Dendritic cell treated with granulocyte-macrophage colony-stimulating factor and Interleukin-4, amounts not matched to agents 40 ng/mL and 50 ng/mL, for 4 days (primary cell): ENCODE measurements around the gene SNRPB2.

Experiments
- H3K27ac Mint-ChIP-seq: one replicate; pipeline ENCODE4 v1.8.0; 2022; ENCODE audit warnings: mild to moderate bottlenecking, mixed read lengths
- H3K27me3 Mint-ChIP-seq: one replicate; pipeline ENCODE4 v1.8.0; 2022; ENCODE audit warnings: mild to moderate bottlenecking, mixed read lengths
- H3K36me3 Mint-ChIP-seq: one replicate; pipeline ENCODE4 v1.8.0; 2022; ENCODE audit warnings: low read depth, mixed read lengths
- H3K4me1 Mint-ChIP-seq: one replicate; pipeline ENCODE4 v1.8.0; 2022; ENCODE audit warnings: low read depth, mixed read lengths
- H3K4me3 Mint-ChIP-seq: one replicate; pipeline ENCODE4 v1.8.0; 2022; ENCODE audit warnings: mild to moderate bottlenecking, moderate library complexity, mixed read lengths
- H3K9me3 Mint-ChIP-seq: one replicate; pipeline ENCODE4 v1.8.0; 2022; ENCODE audit warnings: mixed read lengths
- intact Hi-C: fragments of 100-400 bp; cut with micrococcal nuclease; formaldehyde crosslinking; loops from one replicate; pipeline ENCODE4 v1.15.0; 2022

Gene SNRPB2

GRCh38 chr20:16785226-16785625 is 55.4 kb downstream of the SNRPB2 start:
- no peak overlapping the region for H3K4me3 Mint-ChIP-seq
- no peak overlapping the region for H3K27ac Mint-ChIP-seq
- H3K27me3 Mint-ChIP-seq: peaks cover 6% of the 10 kb centered on the region
- H3K4me1 Mint-ChIP-seq: no peaks in the 10 kb centered on the region
- H3K36me3 Mint-ChIP-seq: no peaks in the 10 kb centered on the region
- intact Hi-C loops: no loop called here
- H3K9me3 Mint-ChIP-seq: no peaks in the 10 kb centered on the region
